Measurements from ENCODE around the gene STAT5A.

STAT5A gene

GRCh38 chr17:42270170-42270535 lies 18.1 kb upstream of the STAT5A start:
- DNase-seq = no peak

GRCh38 chr17:42270596-42270995 lies 17.7 kb upstream of the STAT5A start:
- DNase-seq = no peak

- DNase-seq = no peak
Observed at GRCh38 chr17:42271006-42271778, 17.1 kb upstream of the STAT5A start.

- DNase-seq = no peak
Observed at GRCh38 chr17:42271779-42272035, 16.6 kb upstream of the STAT5A start.

GRCh38 chr17:42272162-42272907 lies 16.0 kb upstream of the STAT5A start:
- no peak for DNase-seq

GRCh38 chr17:42273474-42274252 lies 14.6 kb upstream of the STAT5A start:
- DNase-seq = no peak

GRCh38 chr17:42274253-42274542 lies 14.1 kb upstream of the STAT5A start:
- no peak for DNase-seq

GRCh38 chr17:42274812-42275526 lies 13.3 kb upstream of the STAT5A start:
- no peak for DNase-seq

- DNase-seq = no peak
Observed at GRCh38 chr17:42275527-42276358, 12.6 kb upstream of the STAT5A start.

GRCh38 chr17:42276359-42276608 lies 12.0 kb upstream of the STAT5A start, which contains the start of gene STAT5B:
Gene STAT5B, minus strand, starts transcription at chr17:42276391. Its CDS starts 44,264 bp downstream, at chr17:42232127.
- DNase-seq = peak; percentile 62

- DNase-seq = peak; percentile 66
Observed at GRCh38 chr17:42276609-42277341, 11.5 kb upstream of the STAT5A start.

GRCh38 chr17:42277342-42277712 lies 11.0 kb upstream of the STAT5A start:
- no peak for DNase-seq

GRCh38 chr17:42279776-42280630 lies 8.3 kb upstream of the STAT5A start:
- DNase-seq = no peak

GRCh38 chr17:42281571-42282096 lies 6.7 kb upstream of the STAT5A start:
- DNase-seq = no peak

- DNase-seq = no peak
Observed at GRCh38 chr17:42282478-42283080, 5.7 kb upstream of the STAT5A start.

- no peak for DNase-seq
Observed at GRCh38 chr17:42283241-42284023, 4.9 kb upstream of the STAT5A start.

- no peak for DNase-seq
Observed at GRCh38 chr17:42284024-42284369, 4.3 kb upstream of the STAT5A start.

GRCh38 chr17:42284566-42284965 lies 3.7 kb upstream of the STAT5A start:
- DNase-seq = no peak

GRCh38 chr17:42285346-42286050 lies 2.8 kb upstream of the STAT5A start:
- DNase-seq = no peak
